OCI-LY1 (cell line): ENCODE results near the gene ZNF618.

Source experiments
- H2AFZ ChIP-seq: fragments of 200-600 bp; sonication (generic), shearing (Covaris generic); 2 replicates; pipeline ENCODE4 v1.6.0; 2014; ENCODE audit warnings: antibody characterized with exemption, mild to moderate bottlenecking, low read length
- H3F3A ChIP-seq: fragments of 200-600 bp; sonication (generic), shearing (Covaris generic); 2 replicates; pipeline ENCODE4 v1.6.0; 2014; ENCODE audit warnings: mild to moderate bottlenecking, antibody characterized with exemption, low read length, moderate library complexity; ENCODE audit not compliant: insufficient read depth
- H3K27ac ChIP-seq: fragments of 200-600 bp; sonication (generic); 2 replicates; pipeline ENCODE4 v1.5.1; 2014; ENCODE audit warnings: low read length, mixed run types, mild to moderate bottlenecking, low read depth; ENCODE audit not compliant: poor library complexity, severe bottlenecking
- H3K27me3 ChIP-seq: fragments of 200-600 bp; sonication (generic); 2 replicates; pipeline ENCODE4 v1.6.0; 2014; ENCODE audit warnings: antibody characterized with exemption, mild to moderate bottlenecking, low read length, moderate library complexity; ENCODE audit not compliant: insufficient read depth
- H3K36me3 ChIP-seq: fragments of 200-600 bp; sonication (generic); 2 replicates; pipeline ENCODE4 v1.6.1; 2014; ENCODE audit warnings: mild to moderate bottlenecking, antibody characterized with exemption, low read length, moderate library complexity, mixed read lengths; ENCODE audit not compliant: insufficient read depth
- H3K4me1 ChIP-seq: fragments of 200-600 bp; sonication (generic); 2 replicates; pipeline ENCODE4 v1.5.1; 2014; ENCODE audit warnings: mild to moderate bottlenecking, low read length, moderate library complexity; ENCODE audit not compliant: insufficient read depth, severe bottlenecking
- H3K4me2 ChIP-seq: fragments of 200-600 bp; sonication (generic), shearing (Covaris generic); 2 replicates; pipeline ENCODE4 v1.6.1; 2014; ENCODE audit warnings: low read length
- H3K4me3 ChIP-seq: fragments of 200-600 bp; sonication (generic); 2 replicates; pipeline ENCODE4 v1.5.1; 2014; ENCODE audit warnings: low read length, low read depth, mild to moderate bottlenecking, mixed read lengths; ENCODE audit not compliant: poor library complexity, severe bottlenecking
- H3K79me2 ChIP-seq: fragments of 200-600 bp; shearing (Covaris generic); 2 replicates; pipeline ENCODE4 v1.6.1; 2016; ENCODE audit warnings: mixed run types, low read length, mixed read lengths; ENCODE audit not compliant: insufficient read depth
- H3K9ac ChIP-seq: fragments of 200-600 bp; sonication (generic), shearing (Covaris generic); 2 replicates; pipeline ENCODE4 v1.6.1; 2014; ENCODE audit warnings: mild to moderate bottlenecking, low read length, mixed read lengths
- H3K9me2 ChIP-seq: fragments of 200-600 bp; sonication (generic), shearing (Covaris generic); 2 replicates; pipeline ENCODE4 v1.6.1; 2014; ENCODE audit warnings: low read depth, mild to moderate bottlenecking, low read length, mixed read lengths
- H3K9me3 ChIP-seq: fragments of 200-600 bp; shearing (Covaris generic); 2 replicates; pipeline ENCODE4 v1.6.1; 2014; ENCODE audit warnings: low read length, mixed read lengths
- H4K20me1 ChIP-seq: fragments of 200-600 bp; sonication (generic), shearing (Covaris generic); 2 replicates; pipeline ENCODE4 v1.6.0; 2016; ENCODE audit warnings: mild to moderate bottlenecking, low read length; ENCODE audit not compliant: insufficient read depth
- EZH2 ChIP-seq: fragments of 200-600 bp; sonication (generic), shearing (Covaris generic); IDR thresholded peaks from 2 replicates; pipeline ENCODE4 v1.8.0; 2017; ENCODE audit warnings: borderline replicate concordance, mixed run types, mild to moderate bottlenecking, antibody characterized with exemption, low read length, moderate library complexity, mixed read lengths
- TF ChIP-seq, protein P1 (sequence below): fragments of 200-600 bp; sonication (generic), shearing (Covaris generic); IDR thresholded peaks from 2 replicates; pipeline ENCODE4 v1.5.1; 2017; ENCODE audit warnings: mild to moderate bottlenecking, antibody characterized with exemption, low read length, moderate library complexity, mixed read lengths

ZNF618 gene

DNA sequence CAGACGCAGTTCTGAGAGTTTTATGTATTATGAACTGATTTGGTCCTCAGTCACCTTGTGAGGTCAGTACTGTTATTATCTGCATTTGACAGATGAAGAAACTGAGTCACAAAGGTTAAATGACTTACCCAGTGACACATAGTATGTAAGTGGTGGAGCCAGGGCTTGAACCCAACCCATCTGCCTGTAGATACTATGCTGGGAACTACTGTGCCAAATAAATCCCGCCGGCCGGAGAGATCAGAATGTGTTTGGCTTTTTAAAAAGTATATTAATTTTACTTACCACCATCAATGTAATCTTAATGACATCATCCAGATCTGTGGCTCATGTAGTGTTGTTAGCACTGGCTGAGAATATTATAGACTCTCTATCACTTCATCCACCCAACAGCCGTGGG lies 80.8 kb downstream of the ZNF618 start:
- H3K4me1 ChIP-seq, result no peaks in the 10 kb centered on the region

DNA sequence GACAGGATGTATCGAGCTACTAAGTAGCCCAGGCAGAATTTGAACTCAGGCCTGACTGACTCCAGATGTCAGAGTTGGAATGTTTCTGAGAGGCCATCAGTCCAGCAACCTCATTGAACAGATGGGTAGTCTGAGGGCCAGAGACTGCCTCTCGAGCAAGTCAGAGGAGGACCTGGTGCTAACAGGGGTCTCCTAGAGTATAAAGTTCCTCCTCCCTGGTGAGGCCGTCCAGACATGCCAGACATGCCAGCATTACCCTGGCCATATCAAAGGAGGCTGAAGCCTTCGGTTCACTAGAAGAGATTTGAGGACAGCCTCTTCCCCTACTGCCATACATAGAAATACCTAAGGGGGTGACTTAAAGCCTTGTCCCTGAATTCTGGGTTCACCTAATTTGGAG lies 81.2 kb downstream of the ZNF618 start:
- H3K4me3 ChIP-seq, result no peak overlapping the region
- no peak overlapping the region for H3K4me2 ChIP-seq
- TF ChIP-seq, protein P1, sequence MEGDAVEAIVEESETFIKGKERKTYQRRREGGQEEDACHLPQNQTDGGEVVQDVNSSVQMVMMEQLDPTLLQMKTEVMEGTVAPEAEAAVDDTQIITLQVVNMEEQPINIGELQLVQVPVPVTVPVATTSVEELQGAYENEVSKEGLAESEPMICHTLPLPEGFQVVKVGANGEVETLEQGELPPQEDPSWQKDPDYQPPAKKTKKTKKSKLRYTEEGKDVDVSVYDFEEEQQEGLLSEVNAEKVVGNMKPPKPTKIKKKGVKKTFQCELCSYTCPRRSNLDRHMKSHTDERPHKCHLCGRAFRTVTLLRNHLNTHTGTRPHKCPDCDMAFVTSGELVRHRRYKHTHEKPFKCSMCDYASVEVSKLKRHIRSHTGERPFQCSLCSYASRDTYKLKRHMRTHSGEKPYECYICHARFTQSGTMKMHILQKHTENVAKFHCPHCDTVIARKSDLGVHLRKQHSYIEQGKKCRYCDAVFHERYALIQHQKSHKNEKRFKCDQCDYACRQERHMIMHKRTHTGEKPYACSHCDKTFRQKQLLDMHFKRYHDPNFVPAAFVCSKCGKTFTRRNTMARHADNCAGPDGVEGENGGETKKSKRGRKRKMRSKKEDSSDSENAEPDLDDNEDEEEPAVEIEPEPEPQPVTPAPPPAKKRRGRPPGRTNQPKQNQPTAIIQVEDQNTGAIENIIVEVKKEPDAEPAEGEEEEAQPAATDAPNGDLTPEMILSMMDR, result no peak
- no peak for TF ChIP-seq EZH2
- H3F3A ChIP-seq, result no peaks in the 10 kb centered on the region
- no peaks in the 10 kb centered on the region for H3K79me2 ChIP-seq
- no peak overlapping the region for H3K27ac ChIP-seq
- H4K20me1 ChIP-seq, result no peaks in the 10 kb centered on the region
- H3K9me2 ChIP-seq, result no peaks in the 10 kb centered on the region
- no peaks in the 10 kb centered on the region for H3K36me3 ChIP-seq
- H3K27me3 ChIP-seq, result no peaks in the 10 kb centered on the region
- no peak overlapping the region for H3K9ac ChIP-seq
- H2AFZ ChIP-seq, result no peak overlapping the region
- H3K9me3 ChIP-seq, result no peaks in the 10 kb centered on the region
- H3K4me1 ChIP-seq, result no peaks in the 10 kb centered on the region

More for the DNA sequence above, 80.8 kb downstream of the ZNF618 start:
- Histone ChIP-seq H3K9me2 (no peaks in the 10 kb centered on the region), H3F3A (no peaks in the 10 kb centered on the region), H3K79me2 (no peaks in the 10 kb centered on the region), H3K9ac (no peak overlapping the region), H3K4me2 (no peak overlapping the region), H4K20me1 (no peaks in the 10 kb centered on the region), H3K9me3 (no peaks in the 10 kb centered on the region), H2AFZ (no peak overlapping the region), H3K36me3 (no peaks in the 10 kb centered on the region), H3K4me3 (no peak overlapping the region), H3K27ac (no peak overlapping the region), H3K27me3 (no peaks in the 10 kb centered on the region)
- no peak for TF ChIP-seq EZH2
- TF ChIP-seq, protein P1, result no peak

DNA sequence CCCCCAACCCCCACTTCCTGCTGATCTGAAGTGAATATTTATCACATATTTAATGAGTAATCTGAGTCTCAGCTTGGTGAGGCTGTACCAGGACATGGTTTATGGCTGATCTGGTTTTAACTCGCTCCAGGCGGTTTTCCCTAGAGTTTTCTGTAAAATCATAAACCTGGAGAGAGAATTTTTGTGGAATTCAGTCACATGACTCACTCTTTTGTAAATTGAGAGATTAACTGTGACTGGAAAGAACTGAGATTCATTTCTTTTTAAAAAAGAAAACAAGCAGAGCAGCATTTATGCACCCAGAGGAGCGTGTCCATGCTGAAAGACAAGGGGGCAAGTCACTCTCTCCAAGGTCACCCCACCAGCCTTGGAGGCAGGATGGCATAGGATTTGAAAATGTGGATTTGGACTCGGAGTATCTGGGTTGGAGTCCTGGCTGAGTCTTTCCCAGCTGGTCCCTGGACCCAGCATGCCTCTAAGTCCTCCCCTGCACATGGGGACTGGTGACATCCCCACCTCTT lies 81.8 kb downstream of the ZNF618 start:
- no peaks in the 10 kb centered on the region for H3K4me1 ChIP-seq
- no peaks in the 10 kb centered on the region for H3K27me3 ChIP-seq
- H4K20me1 ChIP-seq, result no peaks in the 10 kb centered on the region
- H3K4me3 ChIP-seq, result no peak overlapping the region
- H3K4me2 ChIP-seq, result no peak overlapping the region
- no peaks in the 10 kb centered on the region for H3F3A ChIP-seq
- H3K9me2 ChIP-seq, result no peaks in the 10 kb centered on the region
- H3K9ac ChIP-seq, result no peak overlapping the region
- H3K9me3 ChIP-seq, result no peaks in the 10 kb centered on the region
- no peaks in the 10 kb centered on the region for H3K79me2 ChIP-seq
- no peaks in the 10 kb centered on the region for H3K36me3 ChIP-seq
- H3K27ac ChIP-seq, result no peak overlapping the region
- no peak overlapping the region for H2AFZ ChIP-seq
- TF ChIP-seq EZH2, result no peak
- TF ChIP-seq, protein P1, result no peak
